Ramos (cell line): ENCODE results near the gene SNAP23.

Experiments used
- in situ Hi-C: fragments of 300-500 bp; cut with MboI; formaldehyde crosslinking; loops from one replicate; pipeline ENCODE4 v1.14.3; 2022; ENCODE audit warnings: low sequenced_read_pairs; ENCODE audit not compliant: unreplicated experiment

SNAP23 gene

DNA sequence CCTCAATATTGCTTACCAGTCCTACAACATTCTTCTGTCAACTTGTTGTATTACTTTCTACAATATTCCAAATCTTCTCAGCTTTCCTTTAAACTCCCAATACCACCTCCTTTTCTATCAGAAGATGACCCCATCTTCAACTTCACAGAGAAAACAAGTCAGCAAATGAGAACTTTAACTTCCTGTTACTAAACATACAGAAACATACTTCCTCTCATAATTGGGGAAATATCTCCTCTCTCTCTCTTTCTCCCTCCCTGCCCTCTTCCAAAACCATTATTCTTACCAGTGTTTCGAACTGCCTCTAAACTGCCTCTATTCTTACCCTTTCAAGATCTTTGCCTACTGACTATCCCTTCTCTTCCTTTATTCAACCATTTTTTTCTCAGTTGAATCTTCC, 1.8 kb upstream of the SNAP23 start:
- in situ Hi-C loops, result no loop called here

DNA sequence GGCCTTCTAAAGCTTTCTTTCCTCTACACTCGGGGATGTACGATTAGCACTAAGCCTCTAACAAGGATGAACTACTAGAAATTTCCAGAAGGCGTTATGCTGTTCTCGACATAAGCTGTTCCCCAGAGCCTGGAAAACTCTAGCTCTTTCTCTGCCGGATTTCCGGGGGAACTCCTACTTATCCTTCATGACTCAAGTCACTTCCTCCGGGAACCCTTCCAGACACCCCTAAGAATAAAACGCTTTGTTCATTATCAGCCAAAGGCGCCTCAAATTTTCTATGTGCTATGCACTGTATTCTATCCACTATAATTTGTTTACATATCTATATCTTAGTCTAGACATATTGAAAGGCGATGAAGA, 455 bp upstream of the SNAP23 start:
- in situ Hi-C loops, result loop anchor here (5.0 kb wide), 1 partner anchor 52 kb away; the partner anchor contains the start of genes HAUS2 and LRRC57

- in situ Hi-C loops, result loop anchor here (5.0 kb wide), 1 partner anchor 49 kb away; the partner anchor contains the start of genes HAUS2 and LRRC57
These were observed 3.0 kb downstream of the SNAP23 start for GRCh38 chr15:42498212-42499068.

GRCh38 chr15:42499858-42500609, 4.6 kb downstream of the SNAP23 start:
- in situ Hi-C loops, result loop anchor here (5.0 kb wide), 1 partner anchor 47 kb away; the partner anchor contains the start of genes HAUS2 and LRRC57

DNA sequence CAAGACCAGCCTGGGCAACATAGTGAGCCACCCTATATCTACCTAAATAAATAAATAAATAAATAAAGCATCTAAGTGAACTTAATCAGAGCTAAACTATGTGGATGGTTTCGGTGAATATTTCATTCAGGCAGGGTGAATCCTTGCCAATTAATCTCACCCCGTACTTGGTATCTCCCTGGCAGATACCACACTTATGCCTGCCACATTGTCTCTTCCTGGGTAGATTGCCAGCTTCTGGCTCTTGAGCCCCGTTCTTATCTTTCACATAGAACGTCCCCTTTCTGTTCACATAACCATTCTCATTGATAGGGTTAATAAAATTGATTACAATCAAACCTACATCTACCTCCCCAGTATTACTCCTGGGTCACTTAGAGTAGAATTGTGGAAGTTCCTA, 7.0 kb downstream of the SNAP23 start:
- in situ Hi-C loops, result no loop called here

DNA sequence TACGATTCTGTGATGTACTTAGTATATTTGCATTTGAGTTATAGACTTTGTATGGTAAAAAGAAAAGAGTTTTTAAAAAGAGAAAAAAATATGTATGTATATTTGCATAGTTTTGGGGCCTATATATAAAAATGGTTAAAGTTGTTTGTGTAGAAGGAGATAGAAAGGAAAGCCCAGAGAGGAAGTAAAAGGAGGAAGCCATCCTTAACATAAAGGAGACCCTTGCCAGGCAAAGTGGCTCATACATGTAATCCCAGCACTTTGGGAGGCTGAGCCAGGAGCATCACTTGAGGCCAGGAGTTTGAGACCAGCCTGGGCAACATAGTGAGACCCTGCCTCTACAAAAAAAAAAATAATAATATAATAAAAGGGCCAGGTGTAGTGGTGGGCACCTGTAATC, 8.4 kb downstream of the SNAP23 start:
- in situ Hi-C loops, result no loop called here

DNA sequence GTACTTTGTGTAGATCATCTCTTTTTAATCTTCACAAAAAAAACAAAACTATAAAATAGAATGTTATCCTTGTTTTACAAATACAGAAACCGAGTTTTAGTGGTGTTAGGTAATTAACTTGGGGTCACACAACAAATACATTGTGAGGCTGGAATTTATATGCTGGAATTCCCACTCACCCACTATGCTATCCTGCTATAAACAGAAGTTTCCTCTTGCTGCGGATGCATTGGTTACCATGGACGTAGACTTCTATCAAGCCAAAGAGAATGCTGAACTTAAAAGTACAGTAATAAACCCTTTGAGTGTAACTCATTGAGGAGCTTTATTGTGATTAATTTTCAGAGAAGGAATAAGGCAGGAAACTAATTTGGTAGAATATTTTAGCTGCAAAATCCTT, 9.2 kb downstream of the SNAP23 start:
- in situ Hi-C loops, result no loop called here

DNA sequence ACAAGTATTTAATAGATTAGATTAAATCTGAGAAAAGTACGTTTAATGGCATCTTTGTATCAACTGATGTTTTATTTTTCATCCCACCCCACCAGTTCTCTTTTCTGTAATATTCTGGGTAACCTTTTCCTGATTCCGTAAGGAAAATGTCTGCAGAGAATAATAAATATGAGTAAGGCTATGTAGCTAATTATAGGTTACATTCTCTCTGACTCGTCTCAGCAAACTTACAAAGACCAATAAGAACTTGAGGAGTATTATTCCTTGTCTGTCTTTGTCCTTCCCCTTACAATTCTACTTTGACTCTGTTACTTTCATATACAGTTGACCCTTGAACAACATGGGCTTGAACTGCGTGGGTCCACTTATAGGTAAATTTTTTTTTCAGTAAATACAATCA, 12.1 kb downstream of the SNAP23 start:
- in situ Hi-C loops, result no loop called here

DNA sequence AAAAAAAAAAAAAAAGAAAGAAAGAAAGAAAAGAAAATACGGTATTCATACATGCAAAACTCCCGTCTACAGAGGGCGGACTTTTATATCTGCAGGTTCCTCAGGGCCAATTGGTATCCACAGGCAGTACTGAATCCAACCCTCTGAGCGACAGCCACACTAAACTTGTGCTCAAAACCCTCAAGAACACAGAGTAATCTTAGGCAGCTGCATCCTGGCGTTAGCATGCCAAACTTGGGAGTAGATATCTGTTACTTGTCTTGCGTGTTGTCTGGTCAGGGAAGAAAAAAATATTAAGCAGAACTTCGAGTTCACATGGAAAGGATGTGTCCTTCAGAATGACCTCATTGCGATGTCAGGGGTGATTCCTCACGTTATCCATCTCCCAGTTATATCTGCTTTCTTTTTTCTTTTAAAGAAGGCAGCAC, 12.8 kb downstream of the SNAP23 start:
- in situ Hi-C loops, result no loop called here

DNA sequence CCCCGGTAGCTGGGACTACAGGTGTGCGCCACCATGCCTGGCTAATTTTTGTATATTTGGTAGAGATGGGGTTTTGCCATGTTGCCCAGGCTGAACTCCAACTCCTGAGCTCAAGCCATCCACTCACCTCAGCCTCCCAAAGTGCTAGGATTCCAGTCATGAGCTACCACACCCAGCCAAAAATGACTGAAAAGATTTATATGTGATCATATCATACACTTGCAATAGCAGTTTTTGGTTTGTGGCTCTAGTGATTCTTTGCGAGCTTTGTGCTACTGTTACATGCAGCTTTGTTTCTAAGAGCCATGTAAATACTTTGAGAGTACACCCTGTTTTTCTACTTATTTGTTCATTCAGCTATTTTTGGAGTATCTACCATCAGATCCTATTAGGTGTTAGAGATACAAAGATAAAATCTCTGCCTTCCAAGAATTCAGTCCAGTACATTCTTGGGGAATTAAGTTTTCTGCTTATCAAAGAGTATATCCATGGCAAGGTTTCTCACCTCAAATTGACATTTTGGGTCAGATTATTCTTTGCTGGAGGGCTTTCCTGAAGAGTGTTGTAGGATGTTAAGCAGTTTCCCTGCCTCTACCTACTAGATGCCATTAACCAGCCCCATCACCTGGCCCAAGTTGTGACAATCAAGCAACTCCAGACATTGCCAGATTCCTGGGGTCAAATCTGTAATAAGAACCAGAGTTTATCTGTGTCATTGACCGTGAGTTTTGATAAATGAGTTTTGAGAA, 15.0 kb downstream of the SNAP23 start:
- in situ Hi-C loops, result no loop called here

- in situ Hi-C loops, result no loop called here
These were observed 15.6 kb downstream of the SNAP23 start for GRCh38 chr15:42511007-42511391.

DNA sequence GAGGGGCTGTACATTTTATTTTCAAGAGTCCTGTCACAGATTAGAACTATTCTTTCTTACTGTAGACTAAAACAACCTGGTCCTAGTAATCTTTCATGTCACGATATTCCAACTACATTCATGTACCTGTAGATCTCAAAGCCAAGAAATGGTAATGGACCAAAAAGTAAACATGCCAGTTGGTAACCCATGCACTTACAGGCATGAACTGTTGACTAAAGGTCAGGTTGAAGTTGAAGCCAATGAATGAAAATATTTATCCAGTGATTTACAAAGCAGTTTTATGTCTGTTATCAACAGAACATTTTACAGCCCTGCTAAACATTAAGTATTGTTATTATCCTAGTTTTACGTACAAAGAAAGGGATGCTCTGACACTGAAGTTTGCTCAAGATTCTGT, 27.9 kb downstream of the SNAP23 start:
- in situ Hi-C loops, result no loop called here

- in situ Hi-C loops, result no loop called here
These were observed 33.5 kb downstream of the SNAP23 start for GRCh38 chr15:42528970-42529369.

- in situ Hi-C loops, result no loop called here
These were observed 37.8 kb downstream of the SNAP23 start for GRCh38 chr15:42533246-42533645.

GRCh38 chr15:42544853-42545629, 49.6 kb downstream of the SNAP23 start:
- in situ Hi-C loops, result loop anchor here (5.0 kb wide), 1 partner anchor 48 kb away; the partner anchor contains the start of gene SNAP23

DNA sequence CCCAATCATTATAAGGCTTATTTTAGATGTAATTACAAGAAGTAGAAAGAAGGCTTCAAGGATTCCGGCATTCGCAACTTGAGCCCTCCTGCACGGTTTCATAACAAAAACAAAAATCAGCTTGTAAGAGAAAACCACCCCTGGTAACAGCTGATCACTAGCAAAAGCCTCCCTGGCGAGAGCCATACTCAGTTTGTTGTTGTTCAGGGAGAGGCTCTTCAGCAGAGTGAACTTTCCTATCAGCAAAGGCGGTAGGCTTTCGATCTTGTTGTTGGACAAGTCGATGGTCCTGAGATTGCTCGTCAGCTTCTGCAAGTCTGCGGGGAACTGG, 52.4 kb downstream of the SNAP23 start:
- in situ Hi-C loops, result loop anchor here (5.0 kb wide), 1 partner anchor 51 kb away; the partner anchor contains the start of gene SNAP23

- in situ Hi-C loops, result loop anchor here (5.0 kb wide), 1 partner anchor 51 kb away; the partner anchor contains the start of gene SNAP23
These were observed 53.0 kb downstream of the SNAP23 start, which contains the start of the genes HAUS2 and LRRC57 for GRCh38 chr15:42548249-42549031. Gene HAUS2, plus strand, starts transcription at chr15:42548838. Its CDS starts 35 bp downstream, at chr15:42548873. Gene LRRC57, minus strand, starts transcription at chr15:42548793. Its CDS starts 359 bp downstream, at chr15:42548434.

DNA sequence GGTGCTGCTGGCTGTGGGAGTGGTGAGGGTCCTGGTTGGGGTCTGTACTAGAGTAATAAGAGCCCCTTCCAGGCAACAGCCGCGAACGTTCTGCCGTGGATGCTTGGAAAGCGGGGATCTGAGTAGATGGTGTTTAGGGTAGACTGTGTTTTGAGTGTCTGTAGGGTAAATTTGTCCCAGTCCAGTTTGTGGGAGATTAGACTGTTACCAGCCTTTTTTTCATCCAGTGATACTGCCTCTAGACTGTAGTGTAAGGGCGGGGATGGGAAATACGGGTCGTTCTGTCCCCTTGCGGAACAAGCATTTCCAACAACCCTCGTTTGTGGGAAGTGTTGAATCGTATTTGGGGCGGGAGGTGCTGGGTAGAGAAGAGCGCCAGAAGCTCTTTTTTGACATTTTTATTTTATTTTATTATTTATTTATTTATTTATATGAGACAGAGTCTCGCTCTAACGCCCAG, 53.6 kb downstream of the SNAP23 start:
- in situ Hi-C loops, result loop anchor here (5.0 kb wide), 1 partner anchor 52 kb away; the partner anchor contains the start of gene SNAP23
